ENCODE results near the gene NACC1. TPM values are rescaled to one million over a fixed set of nuclear protein-coding genes. Genes with fewer than 3 reads are reported as not detected.

The NACC1 gene
- total and polyA plus RNA-seq, 2 experiments from 2014 or later, result 11.1 to 35.0 TPM

DNA sequence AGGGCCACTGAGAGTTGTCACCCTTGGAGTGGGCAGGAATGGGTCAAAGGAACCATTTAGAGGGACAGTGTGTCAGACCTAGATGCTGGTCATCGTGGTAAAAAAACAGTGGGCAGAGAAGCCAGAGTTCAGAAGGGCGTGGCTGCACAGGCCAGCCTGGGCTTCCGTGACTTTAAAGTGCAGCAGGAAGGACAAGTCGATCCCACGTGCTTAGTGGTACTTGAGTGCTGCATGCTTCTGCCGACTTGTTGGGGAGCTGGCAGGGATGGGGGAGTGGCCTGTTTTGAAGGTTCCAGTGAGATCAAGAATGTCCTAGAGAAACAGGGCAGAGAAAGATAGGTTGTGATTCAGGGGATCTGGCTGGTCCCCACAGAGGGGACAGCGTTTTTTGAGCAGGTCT, 32.4 kb upstream of the NACC1 start:
- H4K20me1 ChIP-seq (ENCODE audit: insufficient read depth, poor library complexity, severe bottlenecking), result no peaks in the 10 kb centered on the region
- no peak overlapping the region for H3K27ac ChIP-seq
- no peak overlapping the region for H2AFZ ChIP-seq
- TF ChIP-seq EZH2phosphoT487 (IDR thresholded peaks at IDR 0.05; ENCODE audit: low read depth, severe bottlenecking, unreplicated experiment) (no peak), EZH2 (IDR thresholded peaks at IDR 0.05; ENCODE audit: borderline replicate concordance) (no peak)
- TF ChIP-seq, protein P1, sequence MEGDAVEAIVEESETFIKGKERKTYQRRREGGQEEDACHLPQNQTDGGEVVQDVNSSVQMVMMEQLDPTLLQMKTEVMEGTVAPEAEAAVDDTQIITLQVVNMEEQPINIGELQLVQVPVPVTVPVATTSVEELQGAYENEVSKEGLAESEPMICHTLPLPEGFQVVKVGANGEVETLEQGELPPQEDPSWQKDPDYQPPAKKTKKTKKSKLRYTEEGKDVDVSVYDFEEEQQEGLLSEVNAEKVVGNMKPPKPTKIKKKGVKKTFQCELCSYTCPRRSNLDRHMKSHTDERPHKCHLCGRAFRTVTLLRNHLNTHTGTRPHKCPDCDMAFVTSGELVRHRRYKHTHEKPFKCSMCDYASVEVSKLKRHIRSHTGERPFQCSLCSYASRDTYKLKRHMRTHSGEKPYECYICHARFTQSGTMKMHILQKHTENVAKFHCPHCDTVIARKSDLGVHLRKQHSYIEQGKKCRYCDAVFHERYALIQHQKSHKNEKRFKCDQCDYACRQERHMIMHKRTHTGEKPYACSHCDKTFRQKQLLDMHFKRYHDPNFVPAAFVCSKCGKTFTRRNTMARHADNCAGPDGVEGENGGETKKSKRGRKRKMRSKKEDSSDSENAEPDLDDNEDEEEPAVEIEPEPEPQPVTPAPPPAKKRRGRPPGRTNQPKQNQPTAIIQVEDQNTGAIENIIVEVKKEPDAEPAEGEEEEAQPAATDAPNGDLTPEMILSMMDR (IDR thresholded peaks at IDR 0.05; ENCODE audit: poor library complexity), result no peak
- H3K9me2 ChIP-seq (replicated peaks; ENCODE audit: insufficient read depth), result no peaks in the 10 kb centered on the region
- no peak overlapping the region for H3K4me2 ChIP-seq
- WGBS (ENCODE audit: low lambda C conversion rate, missing lambda C conversion rate), result 57% methylated on average over 7 of the region's 7 CpGs
- H3K9me3 ChIP-seq (ENCODE audit: low read depth), result no peaks in the 10 kb centered on the region
- DNase-seq (ENCODE audit: low spot score), result no peak
- peaks cover 14% of the 10 kb centered on the region for H3K4me1 ChIP-seq (ENCODE audit: insufficient read depth)
- peaks cover 3% of the 10 kb centered on the region for H3K27me3 ChIP-seq
- H3K4me3 ChIP-seq, result no peak overlapping the region
- H3K79me2 ChIP-seq, result no peaks in the 10 kb centered on the region
- no peaks in the 10 kb centered on the region for H3K36me3 ChIP-seq (replicated peaks; ENCODE audit: insufficient read depth, low read depth)

DNA sequence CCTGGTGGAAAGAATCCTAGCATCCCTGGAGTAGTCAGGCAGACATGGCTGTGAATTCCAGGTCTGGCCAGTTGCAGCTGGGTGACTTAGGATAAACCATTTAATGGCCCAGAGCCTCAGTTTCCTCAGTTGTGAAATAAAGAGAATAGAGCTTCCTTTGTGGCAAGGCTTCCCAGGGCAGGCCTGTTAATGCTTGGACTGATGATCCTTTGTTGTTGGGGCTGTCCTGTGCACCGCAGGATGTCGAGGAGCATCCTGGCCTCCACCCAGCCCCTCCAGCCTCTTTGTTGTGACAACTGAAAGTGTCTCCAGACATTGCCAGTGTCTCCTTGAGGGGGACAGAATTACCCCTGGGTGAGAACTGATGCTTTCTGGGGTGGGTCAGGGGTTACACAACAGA, 31.7 kb upstream of the NACC1 start:
- H3K27me3 ChIP-seq, result peaks cover 3% of the 10 kb centered on the region
- H3K4me1 ChIP-seq (ENCODE audit: insufficient read depth), result peaks cover 19% of the 10 kb centered on the region
- H3K4me2 ChIP-seq, result no peak overlapping the region
- WGBS (ENCODE audit: low lambda C conversion rate, missing lambda C conversion rate), result 88% methylated on average over 2 of the region's 2 CpGs
- no peaks in the 10 kb centered on the region for H3K79me2 ChIP-seq
- DNase-seq (ENCODE audit: low spot score), result no peak
- H3K9me2 ChIP-seq (replicated peaks; ENCODE audit: insufficient read depth), result no peaks in the 10 kb centered on the region
- TF ChIP-seq, protein P1 (IDR thresholded peaks at IDR 0.05; ENCODE audit: poor library complexity), result no peak
- TF ChIP-seq EZH2phosphoT487 (IDR thresholded peaks at IDR 0.05; ENCODE audit: low read depth, severe bottlenecking, unreplicated experiment), result no peak
- TF ChIP-seq EZH2 (IDR thresholded peaks at IDR 0.05; ENCODE audit: borderline replicate concordance), result no peak
- no peak overlapping the region for H3K27ac ChIP-seq
- H3K36me3 ChIP-seq (replicated peaks; ENCODE audit: insufficient read depth, low read depth), result no peaks in the 10 kb centered on the region
- no peaks in the 10 kb centered on the region for H3K9me3 ChIP-seq (ENCODE audit: low read depth)
- no peak overlapping the region for H3K4me3 ChIP-seq
- H4K20me1 ChIP-seq (ENCODE audit: insufficient read depth, poor library complexity, severe bottlenecking), result no peaks in the 10 kb centered on the region
- H2AFZ ChIP-seq, result no peak overlapping the region

DNA sequence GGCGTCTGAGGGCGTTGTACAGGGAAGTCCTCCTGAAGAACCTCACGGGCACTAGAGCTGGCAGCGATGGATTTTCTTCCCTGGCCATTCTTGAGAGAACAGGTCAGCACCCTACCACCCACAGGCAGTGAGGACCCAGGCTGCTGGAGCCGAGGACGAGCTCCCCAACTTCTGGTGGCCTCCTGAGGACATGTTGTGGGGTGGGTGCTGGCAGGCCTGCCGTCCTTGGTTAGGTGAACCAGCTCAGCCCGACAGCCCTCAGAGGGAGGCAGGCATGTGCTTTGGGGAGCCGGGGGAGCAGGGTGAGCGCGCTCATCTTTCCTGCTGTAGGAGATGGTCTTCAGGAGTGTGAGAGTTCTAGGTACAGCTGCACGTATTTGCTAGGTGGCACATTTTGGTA, 30.8 kb upstream of the NACC1 start:
- TF ChIP-seq EZH2phosphoT487 (IDR thresholded peaks at IDR 0.05; ENCODE audit: low read depth, severe bottlenecking, unreplicated experiment) (no peak), EZH2 (IDR thresholded peaks at IDR 0.05; ENCODE audit: borderline replicate concordance) (no peak)
- TF ChIP-seq, protein P1 (IDR thresholded peaks at IDR 0.05; ENCODE audit: poor library complexity), result no peak
- peaks cover 3% of the 10 kb centered on the region for H3K27me3 ChIP-seq
- WGBS (ENCODE audit: low lambda C conversion rate, missing lambda C conversion rate), result 90% methylated on average over 12 of the region's 12 CpGs
- H3K4me2 ChIP-seq, result no peak overlapping the region
- no peak for DNase-seq (ENCODE audit: low spot score)
- no peaks in the 10 kb centered on the region for H3K9me2 ChIP-seq (replicated peaks; ENCODE audit: insufficient read depth)
- no peaks in the 10 kb centered on the region for H3K9me3 ChIP-seq (ENCODE audit: low read depth)
- peaks cover 21% of the 10 kb centered on the region for H3K4me1 ChIP-seq (ENCODE audit: insufficient read depth)
- no peaks in the 10 kb centered on the region for H4K20me1 ChIP-seq (ENCODE audit: insufficient read depth, poor library complexity, severe bottlenecking)
- no peak overlapping the region for H3K27ac ChIP-seq
- no peaks in the 10 kb centered on the region for H3K36me3 ChIP-seq (replicated peaks; ENCODE audit: insufficient read depth, low read depth)
- H2AFZ ChIP-seq, result no peak overlapping the region
- no peaks in the 10 kb centered on the region for H3K79me2 ChIP-seq
- H3K4me3 ChIP-seq, result no peak overlapping the region

Data from hepatocyte (in vitro differentiated cells).